Neural progenitor cell (in vitro differentiated cells): ENCODE data around the gene GPS1. TPM values are rescaled to one million over a fixed set of nuclear protein-coding genes. Genes with fewer than 3 reads are reported as not detected.

Experiments
- DNase-seq: peaks from one replicate; pipeline ENCODE4 v3.0.0-alpha.2; 2016; ENCODE audit warnings: low spot score
- H2AFZ ChIP-seq: fragments of 200-600 bp; sonication (generic); replicated peaks from 2 replicates; pipeline ENCODE4 v1.6.1; 2016; ENCODE audit warnings: antibody characterized with exemption
- H3F3A ChIP-seq: fragments of 200-600 bp; sonication (generic); 2 replicates; pipeline ENCODE4 v1.6.1; 2016; ENCODE audit warnings: antibody characterized with exemption, low read depth
- H3K27ac ChIP-seq: fragments of 200-600 bp; sonication (generic); 2 replicates; pipeline ENCODE4 v1.5.1; 2016; ENCODE audit warnings: mild to moderate bottlenecking
- H3K27me3 ChIP-seq: fragments of 200-600 bp; sonication (generic); 2 replicates; pipeline ENCODE4 v1.6.1; 2016; ENCODE audit warnings: mild to moderate bottlenecking, moderate library complexity
- H3K36me3 ChIP-seq: fragments of 200-600 bp; sonication (generic); 2 replicates; pipeline ENCODE4 v1.5.1; 2016
- H3K4me1 ChIP-seq: fragments of 200-600 bp; sonication (generic); 2 replicates; pipeline ENCODE4 v1.6.1; 2016; ENCODE audit warnings: mixed run types
- H3K4me2 ChIP-seq: fragments of 200-600 bp; sonication (generic); 2 replicates; pipeline ENCODE4 v1.6.1; 2016
- H3K4me3 ChIP-seq: fragments of 200-600 bp; sonication (generic); 2 replicates; pipeline ENCODE4 v1.5.1; 2016
- H3K79me2 ChIP-seq: fragments of 200-600 bp; sonication (generic); 2 replicates; pipeline ENCODE4 v1.6.1; 2016; ENCODE audit warnings: low read depth
- H3K9ac ChIP-seq: fragments of 200-600 bp; sonication (generic); 2 replicates; pipeline ENCODE4 v1.6.1; 2016
- H3K9me3 ChIP-seq: fragments of 200-600 bp; sonication (generic); 2 replicates; pipeline ENCODE4 v1.5.1; 2016; ENCODE audit warnings: low read depth
- H4K20me1 ChIP-seq: fragments of 200-600 bp; sonication (generic); 2 replicates; pipeline ENCODE4 v1.6.1; 2016; ENCODE audit warnings: low read depth
- H3K27ac Mint-ChIP-seq: 3 replicates; pipeline ENCODE4 v1.8.0; 2021; ENCODE audit warnings: mixed read lengths
- H3K27me3 Mint-ChIP-seq: 2 replicates; pipeline ENCODE4 v1.8.0; 2022; ENCODE audit warnings: low read depth, mild to moderate bottlenecking, inconsistent platforms, moderate library complexity, mixed read lengths; ENCODE audit not compliant: insufficient read depth
- H3K36me3 Mint-ChIP-seq: 3 replicates; pipeline ENCODE4 v1.8.0; 2021; ENCODE audit warnings: mixed read lengths
- H3K4me1 Mint-ChIP-seq: 3 replicates; pipeline ENCODE4 v1.8.0; 2021; ENCODE audit warnings: mixed read lengths
- H3K4me3 Mint-ChIP-seq: 3 replicates; pipeline ENCODE4 v1.8.0; 2021; ENCODE audit warnings: mild to moderate bottlenecking, moderate library complexity, mixed read lengths
- H3K9me3 Mint-ChIP-seq: 3 replicates; pipeline ENCODE4 v1.8.0; 2020; ENCODE audit warnings: mixed read lengths
- CTCF ChIP-seq: fragments of 200-600 bp; sonication (generic); IDR thresholded peaks from 2 replicates; pipeline ENCODE4 v1.5.1; 2017; ENCODE audit warnings: antibody characterized with exemption, mild to moderate bottlenecking
- EZH2 ChIP-seq: fragments of 200-600 bp; sonication (generic); IDR thresholded peaks from 2 replicates; pipeline ENCODE4 v1.6.1; 2017; ENCODE audit warnings: antibody characterized with exemption, mild to moderate bottlenecking, moderate library complexity
- EZH2phosphoT487 ChIP-seq: fragments of 200-600 bp; sonication (generic); IDR thresholded peaks from 2 replicates; pipeline ENCODE4 v1.6.1; 2017; ENCODE audit warnings: antibody characterized with exemption
- total RNA-seq: library from RNA; depleted of rRNA; stranded (reverse); fragments of >200 nt; gene quantifications from 2 replicates; pipeline ENCODE4 v1.2.3, GENCODE V29; 2015; ENCODE audit warnings: low replicate concordance

GPS1 gene
- total RNA-seq, 1 donor from 2014 or later: 86.6 TPM

GRCh38 chr17:82022310-82022980 is 29.3 kb upstream of the GPS1 start, which contains the start of gene CENPX:
Gene CENPX (minus strand): TSS chr17:82022878. CDS start chr17:82022861, 17 bp downstream.
- Histone ChIP-seq H3K79me2 (peaks cover 23% of the 10 kb centered on the region), H4K20me1 (peaks cover 29% of the 10 kb centered on the region), H3K4me3 (peak within 1 kb of the TSS; percentile 95), H3F3A (peaks cover 15% of the 10 kb centered on the region), H3K4me2 (peak within 1 kb of the TSS; percentile 91), H3K9me3 (no peaks in the 10 kb centered on the region), H3K27ac (no peak within 1 kb of the TSS), H3K36me3 (no peaks in the 10 kb centered on the region), H3K9ac (peak within 1 kb of the TSS; percentile 76), H3K27me3 (no peaks in the 10 kb centered on the region), H2AFZ (peak within 1 kb of the TSS; percentile 80), H3K4me1 (peaks cover 11% of the 10 kb centered on the region)
- Mint-ChIP-seq H3K27ac (peak within 1 kb of the TSS; percentile 72), H3K4me1 (peaks cover 18% of the 10 kb centered on the region), H3K9me3 (no peaks in the 10 kb centered on the region), H3K27me3 (peaks cover under 1% of the 10 kb centered on the region), H3K4me3 (peak within 1 kb of the TSS; percentile 89), H3K36me3 (no peaks in the 10 kb centered on the region)
- TF ChIP-seq EZH2phosphoT487 (no peak), CTCF (no peak), EZH2 (no peak)
- peak; percentile 67 for DNase-seq

GRCh38 chr17:82022981-82023446 is 28.7 kb upstream of the GPS1 start, which contains the start of gene LRRC45:
Gene LRRC45 (plus strand): TSS chr17:82023305. CDS start chr17:82023644, 339 bp downstream.
- H3K36me3 Mint-ChIP-seq: no peaks in the 10 kb centered on the region
- H3F3A ChIP-seq: peaks cover 15% of the 10 kb centered on the region
- H4K20me1 ChIP-seq: peaks cover 29% of the 10 kb centered on the region

GRCh38 chr17:82023447-82024241 is 28.1 kb upstream of the GPS1 start:
- Histone ChIP-seq H3K36me3 (no peaks in the 10 kb centered on the region), H3K27ac (no peak overlapping the region), H3F3A (peaks cover 15% of the 10 kb centered on the region), H4K20me1 (peaks cover 29% of the 10 kb centered on the region), H3K4me2 (peak overlapping the region; percentile 88), H3K4me3 (peak overlapping the region; percentile 78), H3K9ac (peak overlapping the region; percentile 45), H3K4me1 (peaks cover 11% of the 10 kb centered on the region), H3K9me3 (no peaks in the 10 kb centered on the region), H3K27me3 (no peaks in the 10 kb centered on the region), H3K79me2 (peaks cover 23% of the 10 kb centered on the region), H2AFZ (peak overlapping the region; percentile 60)
- H3K27me3 Mint-ChIP-seq: peaks cover 4% of the 10 kb centered on the region
- H3K9me3 Mint-ChIP-seq: no peaks in the 10 kb centered on the region
- H3K27ac Mint-ChIP-seq: no peak overlapping the region
- H3K36me3 Mint-ChIP-seq: no peaks in the 10 kb centered on the region
- TF ChIP-seq EZH2: peak; percentile 54
- no peak for TF ChIP-seq CTCF
- H3K4me3 Mint-ChIP-seq: peak overlapping the region; percentile 85
- no peak for DNase-seq
- H3K4me1 Mint-ChIP-seq: peaks cover 18% of the 10 kb centered on the region

More at GRCh38 chr17:82022981-82023446, 28.7 kb upstream of the GPS1 start, which contains the start of gene LRRC45:
- no peak within 1 kb of the TSS for H3K27ac Mint-ChIP-seq
- peak within 1 kb of the TSS; percentile 89 for H3K4me3 Mint-ChIP-seq
- H2AFZ ChIP-seq: peak within 1 kb of the TSS; percentile 80
- peaks cover 11% of the 10 kb centered on the region for H3K4me1 ChIP-seq
- no peaks in the 10 kb centered on the region for H3K36me3 ChIP-seq
- peak within 1 kb of the TSS; percentile 91 for H3K4me2 ChIP-seq
- no peaks in the 10 kb centered on the region for H3K9me3 Mint-ChIP-seq
- peaks cover 23% of the 10 kb centered on the region for H3K79me2 ChIP-seq
- TF ChIP-seq EZH2phosphoT487: no peak
- no peak for TF ChIP-seq EZH2
- no peak for TF ChIP-seq CTCF
- peaks cover 18% of the 10 kb centered on the region for H3K4me1 Mint-ChIP-seq
- peaks cover 4% of the 10 kb centered on the region for H3K27me3 Mint-ChIP-seq
- H3K27me3 ChIP-seq: no peaks in the 10 kb centered on the region
- peak within 1 kb of the TSS; percentile 76 for H3K9ac ChIP-seq
- peak; percentile 100 for DNase-seq
- H3K4me3 ChIP-seq: peak within 1 kb of the TSS; percentile 95
- no peak within 1 kb of the TSS for H3K27ac ChIP-seq
- H3K9me3 ChIP-seq: no peaks in the 10 kb centered on the region
